Measurements from ENCODE around the gene DLG5.

The DLG5 gene

GRCh38 chr10:77817541-77817940, 109.0 kb downstream of the DLG5 start:
- ChIA-PET POLR2A (no interaction called here), CTCF (no interaction called here)
- Histone ChIP-seq H3K4me1 (ENCODE audit: control insufficient read depth, insufficient read depth, low read length) (no peaks in the 10 kb centered on the region), H3K9me3 (ENCODE audit: control insufficient read depth, insufficient read depth, low read depth, low read length) (no peaks in the 10 kb centered on the region), H3K36me3 (ENCODE audit: control insufficient read depth in 2 of 2, insufficient read depth in 1 of 2, low read length in 2 of 2) (peaks cover 7 to 89% of the 10 kb centered on the region in 2 experiments; a peak in 2 of 3 replicates), H3K4me3 (ENCODE audit: low read depth, low read length) (no peak overlapping the region), H3K27ac (ENCODE audit: extremely low read depth, low read depth, low read length) (no peak overlapping the region)
- TF ChIP-seq ZNF404 (tag by site-specific recombination; IDR thresholded peaks at IDR 0.05) (no peak), ZNF473 (tag by site-specific recombination; IDR thresholded peaks at IDR 0.05) (no peak), ZNF302 (tag by site-specific recombination; IDR thresholded peaks at IDR 0.05; ENCODE audit: low read depth) (no peak), ZSCAN16 (tag by site-specific recombination; IDR thresholded peaks at IDR 0.05) (no peak), ZNF175 (tag by site-specific recombination; IDR thresholded peaks at IDR 0.05) (no peak), ZNF449 (tag by site-specific recombination; IDR thresholded peaks at IDR 0.05) (no peak), ZNF433 (tag by site-specific recombination; IDR thresholded peaks at IDR 0.05; ENCODE audit: low read depth) (no peak), ZNF157 (tag by site-specific recombination; IDR thresholded peaks at IDR 0.05) (no peak), GLI2 (tag by site-specific recombination; IDR thresholded peaks at IDR 0.05; ENCODE audit: borderline replicate concordance, low read depth) (no peak), ZBTB11 (tag by site-specific recombination; conservative IDR thresholded peaks at IDR 0.05; ENCODE audit: low read depth) (no peak), ZNF324 (tag by site-specific recombination; IDR thresholded peaks at IDR 0.05) (no peak), SCRT1 (tag by site-specific recombination; IDR thresholded peaks at IDR 0.05; ENCODE audit: borderline replicate concordance) (no peak), ZNF18 (tag by site-specific recombination; IDR thresholded peaks at IDR 0.05) (no peak)

- CTCF ChIA-PET: no interaction called here
- no peak overlapping the region for H3K27ac ChIP-seq (ENCODE audit: extremely low read depth, low read depth, low read length)
- POLR2A ChIA-PET: no interaction called here
These were observed 110.2 kb downstream of the DLG5 start for GRCh38 chr10:77816311-77816710.

More at GRCh38 chr10:77816311-77816710, 110.2 kb downstream of the DLG5 start:
- Histone ChIP-seq H3K4me3 (ENCODE audit: low read depth, low read length) (no peak overlapping the region), H3K9me3 (ENCODE audit: control insufficient read depth, insufficient read depth, low read depth, low read length) (no peaks in the 10 kb centered on the region), H3K36me3 (ENCODE audit: control insufficient read depth in 2 of 2, insufficient read depth in 1 of 2, low read length in 2 of 2) (peaks cover 7 to 91% of the 10 kb centered on the region in 2 experiments; a peak in 2 of 3 replicates), H3K4me1 (ENCODE audit: control insufficient read depth, insufficient read depth, low read length) (no peaks in the 10 kb centered on the region)
- TF ChIP-seq HOXC10 (CRISPR knock-in tag; IDR thresholded peaks at IDR 0.05) (no peak), ZNF624 (tag by site-specific recombination; IDR thresholded peaks at IDR 0.05) (no peak), PATZ1 (tag by site-specific recombination; IDR thresholded peaks at IDR 0.05) (no peak), ZNF701 (tag by site-specific recombination; IDR thresholded peaks at IDR 0.05) (no peak), ZNF362 (tag by site-specific recombination; IDR thresholded peaks at IDR 0.05) (no peak), KLF17 (tag by site-specific recombination; IDR thresholded peaks at IDR 0.05) (no peak), ZNF214 (tag by site-specific recombination; IDR thresholded peaks at IDR 0.05; ENCODE audit: borderline replicate concordance) (no peak)

Data from HEK293 (cell line).